DND-41 (cell line): ENCODE measurements around the gene C5orf34.

Source experiments
- ATAC-seq: fragments of 200-7000 bp; cut with Tn5 transposase; 3 replicates; pipeline ENCODE4 v1.9.1; 2021; ENCODE audit warnings: low read depth; ENCODE audit not compliant: insufficient read depth
- DNase-seq: peaks from one replicate; pipeline ENCODE4 v3.0.0-alpha.2; 2020
- H2AFZ ChIP-seq: 2 replicates; pipeline ENCODE4 v1.6.0; 2012; ENCODE audit warnings: low read depth, low read length
- H3K27ac ChIP-seq: 2 replicates; pipeline ENCODE4 v1.5.1; 2012; ENCODE audit warnings: low read length, inconsistent platforms
- H3K27me3 ChIP-seq: fragments of 200-600 bp; sonication (generic); 2 replicates; pipeline ENCODE4 v1.6.0; 2012; ENCODE audit warnings: low read length, mild to moderate bottlenecking, inconsistent platforms; ENCODE audit not compliant: insufficient read depth, poor library complexity
- H3K36me3 ChIP-seq: 2 replicates; pipeline ENCODE4 v1.5.1; 2012; ENCODE audit warnings: low read length, inconsistent platforms; ENCODE audit not compliant: insufficient read depth
- H3K4me1 ChIP-seq: 2 replicates; pipeline ENCODE4 v1.5.1; 2012; ENCODE audit warnings: mild to moderate bottlenecking, low read length; ENCODE audit not compliant: insufficient read depth
- H3K4me2 ChIP-seq: 2 replicates; pipeline ENCODE4 v1.6.0; 2012; ENCODE audit warnings: mild to moderate bottlenecking, moderate library complexity, low read length, inconsistent platforms; ENCODE audit not compliant: insufficient read depth
- H3K4me3 ChIP-seq, 2 experiments: fragments of 200-600 bp in 1 of 2; shearing (Covaris generic) in 1 of 2; 2 replicates each; pipeline ENCODE4 v1.5.1; 2012 to 2016; ENCODE audit warnings: inconsistent platforms in 2 of 2, low read length in 2 of 2, mild to moderate bottlenecking in 2 of 2, low read depth in 1 of 2, moderate library complexity in 1 of 2
- H3K79me2 ChIP-seq: 2 replicates; pipeline ENCODE4 v1.6.0; 2012; ENCODE audit warnings: low read length, inconsistent platforms; ENCODE audit not compliant: insufficient read depth
- H3K9ac ChIP-seq: 2 replicates; pipeline ENCODE4 v1.6.0; 2012; ENCODE audit warnings: low read depth, mild to moderate bottlenecking, inconsistent platforms, low read length, moderate library complexity
- H3K9me3 ChIP-seq: 2 replicates; pipeline ENCODE4 v1.5.1; 2012; ENCODE audit warnings: low read length, moderate library complexity, mild to moderate bottlenecking, inconsistent platforms; ENCODE audit not compliant: insufficient read depth, severe bottlenecking
- H4K20me1 ChIP-seq: 2 replicates; pipeline ENCODE4 v1.6.0; 2012; ENCODE audit warnings: low read length; ENCODE audit not compliant: insufficient read depth
- CTCF ChIP-seq: IDR thresholded peaks from 2 replicates; pipeline ENCODE4 v1.5.1; 2012; ENCODE audit warnings: borderline replicate concordance, low read length, moderate library complexity, mild to moderate bottlenecking; ENCODE audit not compliant: poor library complexity, severe bottlenecking; ENCODE audit errors: extremely low read depth
- EZH2 ChIP-seq: IDR thresholded peaks from 3 replicates; pipeline ENCODE4 v1.6.1; 2012; ENCODE audit warnings: borderline replicate concordance, low read depth, mild to moderate bottlenecking, moderate library complexity, low read length, inconsistent platforms; ENCODE audit not compliant: severe bottlenecking

The C5orf34 gene

GRCh38 chr5:43555895-43556606, 41.1 kb upstream of the C5orf34 start:
- Histone ChIP-seq H3K4me1 (peaks cover 55% of the 10 kb centered on the region), H3K4me2 (peak overlapping the region; percentile 78), H3K36me3 (peaks cover 44% of the 10 kb centered on the region), H2AFZ (peak overlapping the region; percentile 85), H3K9ac (peak overlapping the region; percentile 94), H4K20me1 (peaks cover 34% of the 10 kb centered on the region), H3K4me3 (peak overlapping the region; percentile 52 to 72; a peak in 3 of 4 replicates), H3K27me3 (no peaks in the 10 kb centered on the region), H3K79me2 (peaks cover 66% of the 10 kb centered on the region), H3K9me3 (no peaks in the 10 kb centered on the region), H3K27ac (peak overlapping the region; percentile 90)
- DNase-seq = peak; percentile 72
- TF ChIP-seq EZH2 (no peak), CTCF (no peak)
- ATAC-seq = peak; percentile 50

GRCh38 chr5:43554497-43554896, 39.5 kb upstream of the C5orf34 start:
- H2AFZ ChIP-seq = no peak overlapping the region
- H3K4me2 ChIP-seq = peak overlapping the region; percentile 78
- peaks cover 57% of the 10 kb centered on the region for H3K36me3 ChIP-seq
- ATAC-seq (no peak), DNase-seq (no peak)
- no peak for TF ChIP-seq CTCF
- TF ChIP-seq EZH2 = no peak
- peaks cover 39% of the 10 kb centered on the region for H4K20me1 ChIP-seq
- no peaks in the 10 kb centered on the region for H3K27me3 ChIP-seq
- peak overlapping the region; percentile 94 for H3K9ac ChIP-seq
- peaks cover 55% of the 10 kb centered on the region for H3K4me1 ChIP-seq
- 0 out of 2 replicates have a peak overlapping the region, but pooled peaks have one; percentile 3 for H3K27ac ChIP-seq
- peak overlapping the region; percentile 52 to 72; a peak in 3 of 4 replicates for H3K4me3 ChIP-seq
- no peaks in the 10 kb centered on the region for H3K9me3 ChIP-seq
- peaks cover 81% of the 10 kb centered on the region for H3K79me2 ChIP-seq

GRCh38 chr5:43553381-43553780, 38.4 kb upstream of the C5orf34 start:
- Histone ChIP-seq H3K79me2 (peaks cover 93% of the 10 kb centered on the region), H3K9ac (peak overlapping the region; percentile 94), H3K4me2 (peak overlapping the region; percentile 78), H3K4me1 (peaks cover 55% of the 10 kb centered on the region), H3K4me3 (0 out of 4 replicates have a peak overlapping the region, but pooled peaks of 1 of the 2 experiments have one; percentile 72), H2AFZ (no peak overlapping the region), H3K9me3 (no peaks in the 10 kb centered on the region), H3K36me3 (peaks cover 67% of the 10 kb centered on the region), H3K27ac (no peak overlapping the region), H4K20me1 (peaks cover 43% of the 10 kb centered on the region), H3K27me3 (no peaks in the 10 kb centered on the region)
- ATAC-seq (no peak), DNase-seq (no peak)
- TF ChIP-seq CTCF = no peak
